Right lobe of liver (tissue), 4 donors: Measurements from ENCODE around the gene PNLIPRP2.

ENCODE experiments used
- POLR2A ChIP-seq: fragments of 450-650 bp; IDR thresholded peaks from one replicate; pipeline ENCODE4 v1.6.1; 2017; ENCODE audit warnings: antibody characterized with exemption, mild to moderate bottlenecking
- TF ChIP-seq, protein P1 (sequence below), 4 donors: fragments of 200-600 bp in 3 of 4; fragments of 450-650 bp in 1 of 4; IDR thresholded peaks; one replicate each; pipeline versions ENCODE4 v1.5.1 to v1.8.0; 2016 to 2022; ENCODE audit warnings: antibody characterized with exemption in 4 of 4, mild to moderate bottlenecking in 2 of 4
- donor health status: DM: no; HTN: no; CAD: no.
- donor health status: DM: no; HTN: no; CAD: no.
- donor health status: DM: no; HTN: yes; CAD: no.

DNA sequence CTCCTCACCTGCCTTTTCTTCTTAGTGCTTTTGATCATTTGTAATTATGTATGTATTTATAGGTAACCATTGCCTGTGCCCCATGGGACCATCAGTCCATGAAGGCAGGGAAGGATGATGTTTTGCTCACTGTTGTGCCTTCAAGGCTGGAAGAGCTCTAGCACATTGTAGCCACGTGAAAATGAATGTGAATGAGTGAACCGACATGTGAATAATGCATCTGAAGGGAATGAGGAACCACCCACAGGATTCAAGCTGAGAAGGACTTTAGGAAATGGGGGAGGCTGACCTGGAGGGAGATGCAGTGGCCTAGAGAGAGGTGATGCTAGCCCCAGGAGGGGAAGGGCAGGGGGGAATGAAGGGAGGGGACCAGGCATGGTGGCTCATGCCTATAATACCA lies 6.0 kb upstream of the PNLIPRP2 start:
- TF ChIP-seq, protein P1, sequence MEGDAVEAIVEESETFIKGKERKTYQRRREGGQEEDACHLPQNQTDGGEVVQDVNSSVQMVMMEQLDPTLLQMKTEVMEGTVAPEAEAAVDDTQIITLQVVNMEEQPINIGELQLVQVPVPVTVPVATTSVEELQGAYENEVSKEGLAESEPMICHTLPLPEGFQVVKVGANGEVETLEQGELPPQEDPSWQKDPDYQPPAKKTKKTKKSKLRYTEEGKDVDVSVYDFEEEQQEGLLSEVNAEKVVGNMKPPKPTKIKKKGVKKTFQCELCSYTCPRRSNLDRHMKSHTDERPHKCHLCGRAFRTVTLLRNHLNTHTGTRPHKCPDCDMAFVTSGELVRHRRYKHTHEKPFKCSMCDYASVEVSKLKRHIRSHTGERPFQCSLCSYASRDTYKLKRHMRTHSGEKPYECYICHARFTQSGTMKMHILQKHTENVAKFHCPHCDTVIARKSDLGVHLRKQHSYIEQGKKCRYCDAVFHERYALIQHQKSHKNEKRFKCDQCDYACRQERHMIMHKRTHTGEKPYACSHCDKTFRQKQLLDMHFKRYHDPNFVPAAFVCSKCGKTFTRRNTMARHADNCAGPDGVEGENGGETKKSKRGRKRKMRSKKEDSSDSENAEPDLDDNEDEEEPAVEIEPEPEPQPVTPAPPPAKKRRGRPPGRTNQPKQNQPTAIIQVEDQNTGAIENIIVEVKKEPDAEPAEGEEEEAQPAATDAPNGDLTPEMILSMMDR (IDR thresholded peaks at IDR 0.05) = no peak
- no peak for TF ChIP-seq POLR2A
